Daoy (cell line): ENCODE results near the gene ANKDD1A. TPM values are rescaled to one million over a fixed set of nuclear protein-coding genes. Genes with fewer than 3 reads are reported as not detected.

Source experiments
- DNase-seq: peaks from one replicate; pipeline ENCODE4 v3.0.0-alpha.2; 2015; ENCODE audit warnings: low read depth
- total RNA-seq: library from RNA; depleted of rRNA; stranded (reverse); fragments of >200 nt; shearing (Covaris generic); gene quantifications from 2 replicates; pipeline ENCODE4 v1.2.3, GENCODE V29; 2014; rRNA removed

Gene ANKDD1A
- 1.5 and 1.8 TPM in 2 replicates for total RNA-seq

DNA sequence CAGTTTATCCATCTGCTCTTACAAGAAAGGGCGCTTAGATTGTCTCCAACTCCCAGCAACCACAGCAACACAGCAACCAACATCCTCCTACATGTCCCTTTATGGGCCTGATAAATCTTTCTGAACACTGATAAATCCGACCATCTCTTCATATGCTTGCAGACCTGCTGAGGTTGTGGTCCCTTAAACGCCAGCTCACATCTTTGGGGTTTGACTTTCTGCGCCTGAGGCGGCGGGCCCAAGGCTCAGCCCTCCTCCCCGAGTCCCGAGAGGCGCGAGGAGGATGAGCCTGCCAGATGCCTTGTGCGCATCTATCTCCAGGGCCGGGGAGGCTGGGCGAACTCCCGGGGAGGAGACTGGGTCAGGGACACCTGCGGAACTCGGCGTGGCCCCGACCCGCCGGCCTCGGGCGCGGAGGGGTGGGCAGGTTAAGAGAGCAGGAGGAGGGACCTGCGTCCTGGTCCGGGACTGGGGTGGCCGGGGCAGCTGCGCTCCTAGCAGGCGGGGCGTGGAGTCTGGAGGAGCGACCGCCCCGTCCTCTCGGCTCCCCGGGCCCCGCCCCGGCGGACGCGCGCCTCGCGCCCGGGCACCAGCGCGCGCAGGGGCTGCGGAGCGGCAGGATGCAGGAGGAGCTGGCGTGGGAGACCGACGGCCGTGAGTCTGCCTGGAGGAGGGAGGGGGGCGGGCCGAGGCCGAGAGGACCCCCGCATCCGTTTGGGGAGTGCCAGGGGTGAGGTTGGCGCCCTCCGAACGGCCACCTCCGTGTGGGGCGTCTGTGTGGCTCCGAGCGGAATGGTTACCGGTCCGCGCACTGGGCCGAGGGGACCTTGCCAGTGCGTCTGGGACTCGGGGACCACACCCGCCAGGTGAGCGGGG is at the start of gene ANKDD1A:
Gene ANKDD1A, plus strand, starts transcription at position 592 of the 876 bp plus-strand sequence. Its CDS starts 29 bp downstream, at position 621.
- DNase-seq = peak; percentile 58

- DNase-seq = no peak
Measured at GRCh38 chr15:64861960-64862359, 49.7 kb upstream of the ANKDD1A start.

GRCh38 chr15:64862408-64862807 is 49.3 kb upstream of the ANKDD1A start:
- DNase-seq = no peak

DNA sequence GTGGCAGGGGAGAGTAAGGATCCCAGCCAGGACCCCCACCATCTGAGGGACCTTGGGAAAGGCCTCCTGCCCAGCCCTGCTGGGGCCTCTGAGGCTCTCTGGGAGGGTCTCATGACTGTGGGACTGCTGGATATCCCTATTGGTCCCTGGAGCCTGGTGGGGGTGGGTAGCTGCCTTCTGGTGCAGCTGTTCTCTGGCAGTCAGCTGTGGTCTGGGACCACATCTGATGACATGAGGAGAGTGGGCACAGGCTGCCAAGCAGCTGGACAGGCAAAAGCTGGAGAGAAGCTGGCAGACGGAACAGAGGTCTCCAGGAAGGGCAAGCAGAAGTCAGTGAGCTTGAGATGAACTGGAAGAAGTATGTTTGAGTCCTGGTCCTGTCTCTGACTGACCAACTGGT is 47.6 kb upstream of the ANKDD1A start:
- no peak for DNase-seq

- DNase-seq = no peak
Measured at GRCh38 chr15:64865126-64865997, 46.3 kb upstream of the ANKDD1A start.

- DNase-seq = peak; percentile 93
Measured at GRCh38 chr15:64865998-64866520, 45.6 kb upstream of the ANKDD1A start.

DNA sequence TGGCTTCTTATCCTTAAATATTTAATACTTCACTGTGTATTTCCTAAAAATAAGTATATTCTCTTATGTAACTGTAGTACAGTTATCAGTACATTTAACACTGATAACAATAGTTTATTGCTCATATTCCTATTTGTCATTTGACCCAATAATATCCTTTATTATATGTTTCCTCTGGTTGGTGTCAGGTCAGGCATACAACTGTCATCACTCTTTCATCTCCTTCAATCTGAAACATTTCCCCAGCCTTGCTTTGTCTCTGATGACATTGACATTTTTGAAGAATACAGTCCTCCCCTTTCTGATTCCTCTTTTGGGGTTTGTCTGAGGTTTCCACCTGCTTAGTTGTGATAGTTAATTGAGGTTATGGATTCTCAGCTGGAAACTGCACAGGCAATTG is 42.2 kb upstream of the ANKDD1A start:
- no peak for DNase-seq

- no peak for DNase-seq
Measured at GRCh38 chr15:64870353-64870752, 41.3 kb upstream of the ANKDD1A start.

DNA sequence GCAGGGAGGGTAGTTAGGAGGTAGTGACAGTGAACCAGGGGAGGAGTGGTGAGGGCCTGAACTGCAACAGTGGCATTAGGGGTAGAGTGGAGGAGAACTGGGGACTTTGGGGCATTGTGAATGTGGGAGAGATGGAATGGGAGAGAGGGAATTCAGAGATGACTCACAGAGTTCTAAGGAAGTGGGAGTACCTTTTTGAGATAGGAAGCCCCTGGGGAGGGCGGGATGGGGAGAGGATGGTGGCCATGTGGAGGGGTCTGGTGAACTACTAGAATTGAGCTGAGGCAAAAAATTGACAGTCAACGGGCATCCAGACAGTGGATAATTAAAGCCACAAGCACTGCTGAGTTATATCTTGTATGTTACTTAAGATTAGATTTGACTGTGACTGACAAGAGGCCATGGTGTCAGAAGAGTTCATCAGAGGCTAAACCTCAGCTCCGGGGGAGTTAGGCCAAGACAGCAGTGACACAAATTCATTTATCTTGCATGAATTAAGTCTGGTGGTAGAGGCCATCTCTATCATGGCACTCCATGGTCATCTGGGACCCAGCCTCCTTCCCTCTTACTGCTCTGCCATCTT is 36.0 kb upstream of the ANKDD1A start:
- peak; percentile 41 for DNase-seq

DNA sequence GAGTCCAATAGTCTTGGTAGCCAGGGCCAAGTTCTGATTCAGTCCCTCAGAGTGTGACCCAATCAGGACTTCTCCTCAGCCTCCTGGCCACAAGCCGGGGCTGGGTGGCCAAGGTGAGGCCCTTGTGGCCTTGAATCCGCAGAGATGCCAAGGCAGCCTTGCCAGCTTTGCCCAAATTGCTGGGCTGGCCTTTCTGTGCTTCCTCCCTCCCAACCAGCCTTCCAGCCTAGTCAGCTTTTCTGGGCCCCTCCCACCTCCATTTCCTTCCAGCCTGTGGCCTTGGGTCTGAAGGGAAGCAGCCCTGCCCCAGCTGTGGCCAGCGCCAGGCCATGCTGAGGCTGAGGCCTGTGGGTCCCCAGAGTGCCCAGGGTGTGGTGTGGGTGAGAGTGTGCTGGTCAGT is 34.3 kb upstream of the ANKDD1A start:
- DNase-seq = peak; percentile 44

DNA sequence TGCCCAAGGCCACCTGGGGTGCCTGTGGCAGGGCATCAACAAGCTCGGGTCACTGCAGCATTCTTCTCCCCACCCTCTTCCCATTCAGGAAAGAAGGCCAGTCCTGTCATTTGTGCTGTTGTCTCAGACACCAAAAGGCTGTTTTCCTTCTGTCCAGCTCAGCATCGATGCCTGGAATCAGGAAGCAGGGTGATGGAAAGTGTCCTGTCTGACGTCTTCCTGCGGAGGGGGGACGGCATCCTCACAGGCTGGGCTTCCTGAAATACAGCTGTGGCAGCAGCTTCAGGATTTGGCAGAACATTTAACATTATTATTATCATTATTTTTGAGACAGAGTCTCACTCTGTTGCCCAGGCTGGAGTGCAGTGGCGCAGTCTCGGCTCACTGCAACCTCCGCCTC is 33.0 kb upstream of the ANKDD1A start:
- DNase-seq = no peak

- DNase-seq = peak; percentile 47
Measured at GRCh38 chr15:64883100-64883581, 28.6 kb upstream of the ANKDD1A start.

- peak; percentile 96 for DNase-seq
Measured at GRCh38 chr15:64883997-64884511, 27.6 kb upstream of the ANKDD1A start.

DNA sequence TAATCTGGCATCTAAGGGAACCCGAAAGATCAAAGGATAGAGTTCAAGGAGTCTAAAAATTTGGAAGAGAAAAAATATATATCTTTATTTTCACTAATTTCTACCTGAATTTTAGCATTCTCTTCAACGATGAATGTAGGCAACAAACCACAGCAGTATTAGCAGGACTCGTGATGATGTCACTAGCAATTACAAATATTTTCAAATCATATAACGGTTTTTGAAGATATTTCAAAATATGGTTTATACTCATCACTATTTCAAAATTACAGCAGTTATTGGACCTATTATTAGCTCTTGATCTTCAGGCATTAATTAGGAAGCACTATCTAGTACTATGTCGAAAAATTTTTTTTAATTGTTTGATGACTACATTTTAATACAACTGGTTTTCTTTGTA is 27.0 kb upstream of the ANKDD1A start:
- DNase-seq = no peak

DNA sequence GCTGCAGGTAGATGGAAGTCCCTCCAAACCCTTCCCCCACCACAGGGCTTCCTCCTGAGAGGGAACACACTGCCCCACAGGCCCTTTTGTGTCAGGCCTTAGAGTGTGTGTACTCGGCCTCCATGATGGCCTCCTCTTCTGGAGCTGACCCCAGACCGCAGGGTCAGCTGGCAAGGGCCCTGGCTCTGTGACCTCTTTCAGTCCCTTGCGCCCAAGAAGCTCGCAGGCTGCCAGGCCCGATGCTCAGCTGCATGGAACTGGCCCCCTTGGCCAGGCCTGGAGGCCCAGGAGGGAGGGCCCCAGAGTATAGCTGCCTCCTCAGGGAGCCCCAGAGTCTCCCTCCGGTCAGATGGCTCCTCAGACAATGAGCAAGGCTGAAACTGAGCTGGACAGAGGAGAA is 23.4 kb upstream of the ANKDD1A start:
- no peak for DNase-seq

GRCh38 chr15:64891561-64891960 is 20.1 kb upstream of the ANKDD1A start:
- no peak for DNase-seq

DNA sequence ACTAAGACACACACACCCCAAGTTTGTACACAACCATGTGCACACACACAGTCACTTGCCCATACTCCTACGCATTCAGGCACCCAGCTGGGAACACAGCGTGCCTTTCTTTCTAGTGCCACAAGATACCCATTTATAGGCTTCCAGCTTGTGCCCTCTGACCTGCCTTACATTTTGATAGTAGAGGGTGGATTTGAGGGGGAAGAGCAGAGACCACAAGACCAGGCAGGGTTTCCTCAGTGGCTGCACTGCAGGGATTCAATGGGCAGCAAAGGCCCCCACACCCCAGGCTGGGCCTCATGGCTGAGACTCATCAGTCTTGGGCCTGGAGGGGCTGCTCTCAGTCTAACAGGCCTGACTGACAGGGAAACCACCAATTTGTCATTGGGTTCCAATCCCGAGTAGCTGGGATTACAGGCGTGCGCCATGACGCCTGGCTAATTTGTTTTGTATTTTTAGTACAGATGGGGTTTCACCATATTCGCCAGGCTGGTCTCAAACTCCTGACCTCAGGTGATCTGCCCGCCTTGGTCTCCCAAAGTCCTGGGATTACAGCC is 18.8 kb upstream of the ANKDD1A start:
- no peak for DNase-seq

DNA sequence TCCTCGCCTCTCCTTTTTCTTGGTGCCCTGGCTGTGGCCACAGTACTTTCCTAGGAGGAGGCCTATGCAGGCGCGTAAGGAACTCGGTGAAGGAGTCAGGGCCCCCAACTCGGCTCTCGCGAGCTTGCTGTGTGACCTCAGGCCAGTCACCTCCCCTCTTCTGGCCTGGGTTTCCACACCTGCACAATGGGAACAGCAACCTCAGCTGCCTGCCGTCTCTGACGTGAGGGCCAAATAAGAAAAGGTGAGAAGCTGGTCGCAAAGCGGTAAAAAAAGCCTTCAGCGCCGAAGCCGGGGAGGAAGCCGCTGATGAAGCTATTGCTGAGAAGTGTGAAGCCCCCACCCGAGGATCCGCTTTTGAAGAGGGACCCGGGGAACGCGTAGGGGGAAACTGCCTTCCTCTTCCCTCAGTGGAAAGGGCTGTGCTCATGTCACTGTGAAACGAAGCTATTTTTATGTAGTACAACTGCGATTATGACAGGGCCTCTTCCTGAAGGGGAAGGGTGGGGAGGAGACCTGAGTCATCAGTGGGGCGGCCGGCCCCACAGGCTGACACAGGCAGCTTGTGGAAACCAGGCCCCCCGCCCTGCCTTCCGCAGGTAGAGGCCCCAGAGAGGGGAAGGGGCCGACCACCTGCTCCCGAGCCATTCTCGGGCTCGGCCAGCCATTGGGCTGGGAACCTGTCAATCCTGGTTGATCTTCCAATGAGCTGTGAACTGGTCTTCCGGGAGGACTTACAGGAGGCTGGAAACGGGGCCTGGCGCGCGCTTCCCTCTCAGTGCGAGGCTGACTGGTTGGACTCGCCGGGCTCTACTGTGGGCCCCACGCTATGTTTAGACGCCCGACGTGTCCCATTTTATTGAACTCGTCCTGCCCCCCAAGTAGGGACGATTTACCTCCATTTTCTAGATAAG is 18.0 kb upstream of the ANKDD1A start:
- peak; percentile 96 for DNase-seq

DNA sequence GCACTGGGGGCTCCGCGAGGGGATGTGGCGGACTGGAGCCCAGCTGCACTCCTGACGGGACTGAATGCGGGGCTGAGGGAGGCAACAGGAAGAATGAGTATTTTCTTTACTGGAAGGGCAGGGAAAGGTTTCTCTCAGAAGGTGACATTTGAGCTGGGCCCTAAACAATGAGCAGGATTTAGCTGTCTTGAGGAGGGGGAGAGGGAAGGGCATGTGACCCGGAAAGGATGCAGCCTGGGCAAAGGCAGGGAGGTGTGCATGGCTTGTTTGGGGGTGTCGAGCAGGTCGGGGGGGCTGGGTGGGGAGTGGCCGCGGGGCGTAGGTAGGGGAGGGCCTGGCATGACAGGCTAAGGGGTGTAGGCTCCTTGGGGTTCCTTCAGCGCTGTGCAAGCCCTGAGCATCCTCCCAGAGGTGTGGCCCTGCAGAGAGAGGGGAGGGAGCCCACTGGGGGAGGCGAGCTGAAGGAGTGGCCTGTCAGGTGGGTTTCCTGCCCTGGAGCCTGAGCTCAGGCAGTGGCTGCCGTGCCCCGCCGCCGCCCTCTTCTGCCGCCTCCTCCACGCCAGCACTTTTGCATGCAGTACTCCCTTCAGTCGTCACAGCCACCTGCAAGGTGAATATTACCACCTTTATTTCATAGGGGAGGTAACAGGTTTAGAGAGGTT is 17.2 kb upstream of the ANKDD1A start:
- no peak for DNase-seq
